VCaP (cell line): Measurements from ENCODE around the gene GLYR1.
A peak's percentile ranks its signal among the peaks of the same experiment; 100 is the strongest.

ENCODE experiments used
- H3K27ac ChIP-seq: fragments of 450-650 bp; 2 replicates; pipeline ENCODE4 v1.5.1; 2017
- TF ChIP-seq, protein P1 (sequence below): fragments of 450-650 bp; conservative IDR thresholded peaks from 2 replicates; pipeline ENCODE4 v1.5.1; 2017; ENCODE audit warnings: mild to moderate bottlenecking, moderate library complexity

GLYR1 gene

DNA sequence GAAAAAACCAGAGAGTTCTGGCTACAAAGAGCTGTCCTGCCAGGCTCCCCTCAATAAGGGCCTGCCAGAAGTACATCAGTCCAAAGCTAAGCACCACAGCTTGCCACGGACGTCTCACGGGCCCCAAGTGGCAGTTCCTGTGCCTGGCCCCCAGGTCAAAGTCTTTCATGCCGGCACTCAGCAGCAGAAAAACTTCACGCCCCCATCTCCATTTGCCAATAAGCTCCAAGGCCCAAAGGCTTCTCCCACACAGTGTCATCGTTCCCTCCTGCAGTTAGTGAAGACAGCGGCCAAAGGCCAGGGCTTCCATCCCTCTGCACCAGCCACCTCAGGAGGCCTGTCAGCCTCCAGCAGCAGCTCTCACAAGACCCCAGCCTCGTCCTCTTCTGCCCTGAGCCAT lies 27.6 kb upstream of the GLYR1 start:
- TF ChIP-seq, protein P1, sequence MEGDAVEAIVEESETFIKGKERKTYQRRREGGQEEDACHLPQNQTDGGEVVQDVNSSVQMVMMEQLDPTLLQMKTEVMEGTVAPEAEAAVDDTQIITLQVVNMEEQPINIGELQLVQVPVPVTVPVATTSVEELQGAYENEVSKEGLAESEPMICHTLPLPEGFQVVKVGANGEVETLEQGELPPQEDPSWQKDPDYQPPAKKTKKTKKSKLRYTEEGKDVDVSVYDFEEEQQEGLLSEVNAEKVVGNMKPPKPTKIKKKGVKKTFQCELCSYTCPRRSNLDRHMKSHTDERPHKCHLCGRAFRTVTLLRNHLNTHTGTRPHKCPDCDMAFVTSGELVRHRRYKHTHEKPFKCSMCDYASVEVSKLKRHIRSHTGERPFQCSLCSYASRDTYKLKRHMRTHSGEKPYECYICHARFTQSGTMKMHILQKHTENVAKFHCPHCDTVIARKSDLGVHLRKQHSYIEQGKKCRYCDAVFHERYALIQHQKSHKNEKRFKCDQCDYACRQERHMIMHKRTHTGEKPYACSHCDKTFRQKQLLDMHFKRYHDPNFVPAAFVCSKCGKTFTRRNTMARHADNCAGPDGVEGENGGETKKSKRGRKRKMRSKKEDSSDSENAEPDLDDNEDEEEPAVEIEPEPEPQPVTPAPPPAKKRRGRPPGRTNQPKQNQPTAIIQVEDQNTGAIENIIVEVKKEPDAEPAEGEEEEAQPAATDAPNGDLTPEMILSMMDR = no peak
- H3K27ac ChIP-seq = no peak overlapping the region

DNA sequence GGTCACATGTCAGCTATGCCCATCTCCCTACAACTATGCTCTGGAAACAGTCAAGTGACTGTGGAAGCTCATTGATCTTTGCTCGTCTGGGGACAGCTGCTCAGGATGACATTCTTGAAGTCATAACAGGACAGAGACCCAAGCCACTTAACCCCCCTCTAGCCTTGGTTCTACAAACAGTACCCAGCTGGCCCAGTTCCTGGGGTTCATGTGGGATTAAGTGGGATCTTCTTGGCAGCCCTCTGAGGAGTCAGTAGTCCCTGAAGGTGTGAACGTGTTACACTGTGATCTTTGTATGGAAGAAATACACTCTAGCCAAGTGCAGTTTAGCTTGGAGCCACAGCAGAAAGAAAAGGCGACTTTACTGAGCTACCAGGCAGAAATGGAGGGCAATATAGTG lies 26.0 kb upstream of the GLYR1 start:
- H3K27ac ChIP-seq = no peak overlapping the region
- TF ChIP-seq, protein P1 = no peak

DNA sequence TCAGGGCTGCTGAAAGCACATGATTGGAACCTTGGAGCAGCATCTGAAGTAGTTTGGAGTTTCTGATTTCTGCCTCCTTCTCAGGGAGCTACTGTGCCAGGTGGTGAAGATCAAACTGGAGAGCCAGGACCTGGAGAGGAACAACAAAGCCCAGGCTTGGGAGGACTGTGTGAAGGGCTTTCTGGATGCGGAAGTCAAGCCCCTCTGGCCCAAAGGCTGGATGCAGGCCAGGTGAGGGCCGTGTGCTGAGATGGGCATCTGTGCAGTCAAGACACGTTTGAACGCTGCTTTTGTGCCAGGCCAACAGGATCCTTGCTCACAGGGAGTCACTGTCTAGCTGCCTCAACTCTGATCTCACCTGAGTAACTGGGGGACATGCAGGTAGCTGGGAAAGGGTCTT lies 24.0 kb upstream of the GLYR1 start:
- TF ChIP-seq, protein P1 = no peak
- H3K27ac ChIP-seq = peak overlapping the region; percentile 79; the same call in 1 of the 2 replicates

DNA sequence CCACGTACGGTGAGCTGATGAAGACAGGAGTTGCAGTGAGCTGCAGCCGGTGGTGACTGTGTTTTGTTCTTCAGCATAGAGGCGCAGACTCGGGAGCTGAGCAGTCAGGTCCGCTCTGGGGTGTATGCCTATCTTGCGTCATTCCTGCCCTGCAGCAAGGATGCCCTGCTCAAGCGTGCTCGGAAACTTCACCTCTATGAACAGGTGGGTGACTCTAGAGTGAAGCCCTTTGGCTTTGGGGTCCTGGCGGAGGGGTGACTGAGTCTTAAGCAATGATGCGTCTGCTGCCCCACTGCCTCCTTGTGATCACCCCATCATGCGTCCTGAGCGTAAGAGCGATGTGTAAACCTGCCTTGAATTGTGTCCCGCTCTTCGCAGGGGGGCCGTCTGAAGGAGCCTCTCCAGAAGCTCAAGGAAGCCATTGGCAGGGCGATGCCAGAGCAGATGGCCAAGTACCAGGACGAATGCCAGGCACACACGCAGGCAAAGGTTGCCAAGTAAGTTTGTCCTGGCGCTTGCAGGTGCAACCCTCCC lies 23.1 kb upstream of the GLYR1 start:
- TF ChIP-seq, protein P1 = no peak
- peak overlapping the region; percentile 79 for H3K27ac ChIP-seq

DNA sequence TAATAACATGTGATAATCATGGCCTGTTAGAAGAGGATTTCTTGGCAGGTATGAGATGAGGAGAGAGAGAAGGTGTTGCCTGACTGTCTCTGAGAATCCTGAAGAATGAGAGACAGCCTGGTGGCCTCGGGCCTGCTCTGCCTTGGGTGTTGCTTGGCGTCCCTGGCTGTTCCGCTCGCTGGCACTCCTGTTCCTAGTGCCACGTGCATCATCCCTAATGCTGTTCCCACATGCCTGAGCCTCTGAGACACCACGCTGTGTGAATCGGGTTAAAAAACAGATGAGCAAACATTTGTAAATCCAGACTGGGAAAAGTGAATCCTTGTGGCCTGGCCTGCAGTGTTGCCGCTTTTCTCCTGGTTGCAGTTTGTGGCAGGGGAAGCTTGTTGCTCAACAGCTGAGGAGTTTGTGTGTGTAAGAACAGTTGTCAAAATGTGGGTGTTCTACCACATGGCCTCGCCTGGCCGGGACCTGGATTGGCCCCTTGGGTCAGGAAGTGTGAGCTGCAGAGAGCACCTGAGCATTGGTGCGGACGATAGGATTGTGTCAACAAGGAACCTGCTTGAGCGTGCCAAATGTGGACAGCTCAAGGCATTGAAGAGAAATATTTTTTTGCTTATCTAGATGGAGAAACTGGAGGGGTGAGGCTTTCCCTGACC lies 22.2 kb upstream of the GLYR1 start:
- TF ChIP-seq, protein P1 = no peak

DNA sequence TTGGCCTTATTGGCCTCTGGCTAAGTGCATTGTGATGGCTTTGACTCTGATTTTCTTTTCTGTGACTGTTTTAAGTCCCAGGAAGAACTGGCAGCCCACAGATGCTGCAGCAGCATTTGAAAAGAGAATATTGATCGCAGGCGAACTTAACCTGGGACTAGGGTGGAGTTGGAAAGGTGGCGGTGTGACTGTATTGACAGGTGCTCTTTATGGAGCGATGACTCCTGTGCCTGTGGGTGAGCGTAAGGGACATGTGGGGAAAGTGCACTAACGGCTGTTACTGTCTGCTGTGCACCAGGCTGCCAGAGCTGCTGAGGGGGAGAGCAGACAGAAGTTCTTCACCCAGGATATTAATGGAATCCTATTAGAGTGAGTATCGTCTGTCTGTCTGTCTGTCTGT lies 21.4 kb upstream of the GLYR1 start:
- peak overlapping the region; percentile 79 for H3K27ac ChIP-seq
- TF ChIP-seq, protein P1 = no peak

More for the DNA sequence above, 22.2 kb upstream of the GLYR1 start:
- peak overlapping the region; percentile 79 for H3K27ac ChIP-seq

DNA sequence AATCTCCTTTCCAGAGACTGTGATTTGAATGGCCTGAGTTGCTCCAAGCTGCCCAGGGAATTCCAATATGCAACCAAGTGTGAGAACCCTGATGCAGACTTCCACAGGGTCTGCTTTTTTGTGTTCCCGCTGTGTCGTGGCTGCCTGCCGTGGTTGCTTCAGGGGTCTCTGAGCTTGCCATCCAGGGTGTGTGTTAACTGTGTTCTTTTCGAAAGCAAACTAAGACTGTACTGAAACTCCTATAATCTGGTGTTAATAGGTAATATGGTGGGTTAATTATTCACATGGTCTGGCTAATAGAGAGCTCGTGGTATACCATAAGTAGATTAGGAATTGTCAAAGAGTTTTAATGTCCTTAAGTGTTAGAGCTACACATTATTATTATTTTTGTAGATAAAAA lies 20.9 kb upstream of the GLYR1 start:
- TF ChIP-seq, protein P1 = no peak
- H3K27ac ChIP-seq = peak overlapping the region; percentile 79
